Pancreas (tissue), 10 donors: ENCODE data around the gene APOH. TPM values are rescaled to one million over a fixed set of nuclear protein-coding genes. Genes with fewer than 3 reads are reported as not detected.

Source experiments
- ATAC-seq, 4 donors: fragments of 200-7000 bp; cut with Tn5 transposase; one replicate each; pipeline versions ENCODE4 v1.8.0 to v1.9.1; 2020; ENCODE audit warnings: mild to moderate bottlenecking in 4 of 4, moderate library complexity in 4 of 4
- DNase-seq, 6 donors: peaks; one replicate each; pipeline ENCODE4 v3.0.0-alpha.2; 2020
- FAIRE-seq: peaks from 2 replicates; lab custom pipeline; 2012; peaks lifted over from hg19 to GRCh38; lab: Jason Lieb, UNC
- H3K27ac ChIP-seq, 4 donors: fragments of 200-600 bp; sonication (generic); 1 replicate in 3 of 4; 2 replicates in 1 of 4; pipeline versions ENCODE4 v1.5.0 to v1.8.0; 2020
- H3K27me3 ChIP-seq, 4 donors: fragments of 200-600 bp; one replicate each; pipeline ENCODE4 v1.8.0; 2021
- H3K36me3 ChIP-seq, 3 donors: fragments of 200-600 bp; sonication (generic) in 1 of 3; one replicate each; pipeline versions ENCODE4 v1.5.0 to v1.8.0; 2020 to 2021
- H3K4me1 ChIP-seq, 3 donors: fragments of 200-600 bp; one replicate each; pipeline ENCODE4 v1.8.0; 2021
- H3K4me3 ChIP-seq, 4 donors: fragments of 200-600 bp; sonication (generic) in 2 of 4; one replicate each; pipeline versions ENCODE4 v1.5.0 to v1.8.0; 2020 to 2021
- H3K9me3 ChIP-seq, 4 donors: fragments of 200-600 bp; one replicate each; pipeline ENCODE4 v1.8.0; 2021
- WGBS, 2 donors: extraction: QIAGEN DNeasy Blood & Tissue Kit; methylation state at CpG; one replicate each; pipeline ENCODE4 v1.1.7; 2013; 5-methylcytosine and 5-hydroxymethylcytosine counted together
- intact Hi-C, 3 donors: fragments of 100-400 bp; cut with DNase I; formaldehyde crosslinking; loops; one replicate each; pipeline versions ENCODE4 v1.11.1 to v1.14.2; 2022
- polyA plus RNA-seq, 2 donors: library from polyadenylated mRNA; stranded (reverse); fragments of 200-250 nt; gene quantifications; one replicate each; pipeline ENCODE4 v1.2.3, GENCODE V29; 2013
- total RNA-seq, 6 donors: library from RNA; stranded (reverse); fragmentation: NEBNext Ultra II Directional in 4 of 6; extraction: Animal tissue kit (Norgen Biotek cat#: 25700) in 4 of 6; gene quantifications; one replicate each; pipeline versions ENCODE4 v1.2.1 to v1.2.4, GENCODE V29; 2021 to 2023
- TF ChIP-seq, protein P1 (sequence below), 4 donors: fragments of 200-600 bp; sonication (generic) in 3 of 4; IDR thresholded peaks; one replicate each; pipeline versions ENCODE4 v1.5.0 to v1.8.0; 2021; ENCODE audit warnings: antibody characterized with exemption in 4 of 4
- donor health status: healthy with polysubstance abuse.
- donor health status: DM: no; HTN: no; CAD: no; lungs with moderate emphysema.
- donor health status: DM: no; HTN: no; CAD: no.
- donor health status: control.
- donor health status: control.
- donor health status: Bipolar disorder and iron deficiency.
- donor health status: DM: yes; HTN: yes; CAD: no.
- donor health status: DM: no; HTN: no; CAD: no.
- donor health status: DM: no; HTN: no; CAD: no.
- donor health status: DM: yes; HTN: yes; CAD: no.

APOH gene
- total and polyA plus RNA-seq, 8 donors = 3.8 to 68.4 (median 8.2) TPM

DNA sequence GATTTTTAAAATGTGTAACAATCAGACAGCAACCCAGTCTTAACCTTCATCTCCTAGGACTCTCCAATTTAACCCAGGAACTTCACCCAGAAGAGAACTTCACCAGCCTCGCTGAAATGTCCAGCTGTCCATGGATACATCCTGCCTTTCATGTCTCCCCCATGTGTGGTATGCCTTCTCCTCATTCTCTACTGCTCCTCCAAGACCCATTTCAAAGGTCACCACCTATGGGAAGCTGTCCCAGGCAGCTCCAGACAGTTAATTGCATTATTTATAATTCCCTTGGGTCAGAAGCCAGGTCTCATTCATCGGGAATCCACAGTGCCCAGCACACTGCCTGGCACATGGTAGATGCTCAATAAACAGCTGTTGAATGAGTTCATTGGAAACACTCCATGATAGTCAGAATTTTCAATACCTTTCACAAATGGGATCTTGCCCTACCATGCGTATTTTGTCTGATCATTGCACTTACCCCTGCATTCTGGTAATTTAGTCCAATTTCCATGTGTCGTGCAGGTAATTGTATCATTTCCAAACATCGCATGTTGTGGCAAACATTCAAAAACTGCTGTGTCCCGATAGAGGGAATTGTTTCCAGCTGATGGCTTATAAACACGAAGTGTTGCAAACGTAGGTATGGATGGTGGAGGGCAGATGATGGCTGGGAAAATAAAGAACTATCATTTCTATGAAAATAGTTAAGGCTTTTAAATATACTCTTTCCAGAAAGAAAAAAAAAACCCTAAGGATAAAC lies 9.0 kb downstream of the APOH start:
- no peak for ATAC-seq
- 83 to 90% methylated on average over 8 of the region's 8 CpGs for WGBS, 2 donors
- intact Hi-C loops = no loop called here

DNA sequence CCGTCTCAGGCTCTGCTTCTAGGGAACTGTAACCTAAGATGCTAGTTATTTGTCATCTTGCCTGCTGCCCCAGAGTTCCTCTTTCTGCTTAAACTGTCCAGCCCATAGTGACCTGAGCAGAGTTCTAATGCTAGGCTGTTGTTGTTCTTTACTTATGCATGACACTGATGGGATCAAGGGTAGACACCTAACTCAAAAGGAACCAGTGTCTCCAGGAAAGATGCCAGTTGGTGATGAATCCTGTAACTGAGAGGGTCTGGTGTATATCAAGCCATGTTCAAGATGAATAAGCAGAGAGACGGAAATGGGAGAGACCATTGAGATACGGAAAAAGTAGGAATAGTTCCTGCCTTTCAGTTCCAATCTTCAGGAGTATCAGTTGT lies 13.7 kb downstream of the APOH start:
- intact Hi-C loops = no loop called here
- TF ChIP-seq, protein P1, sequence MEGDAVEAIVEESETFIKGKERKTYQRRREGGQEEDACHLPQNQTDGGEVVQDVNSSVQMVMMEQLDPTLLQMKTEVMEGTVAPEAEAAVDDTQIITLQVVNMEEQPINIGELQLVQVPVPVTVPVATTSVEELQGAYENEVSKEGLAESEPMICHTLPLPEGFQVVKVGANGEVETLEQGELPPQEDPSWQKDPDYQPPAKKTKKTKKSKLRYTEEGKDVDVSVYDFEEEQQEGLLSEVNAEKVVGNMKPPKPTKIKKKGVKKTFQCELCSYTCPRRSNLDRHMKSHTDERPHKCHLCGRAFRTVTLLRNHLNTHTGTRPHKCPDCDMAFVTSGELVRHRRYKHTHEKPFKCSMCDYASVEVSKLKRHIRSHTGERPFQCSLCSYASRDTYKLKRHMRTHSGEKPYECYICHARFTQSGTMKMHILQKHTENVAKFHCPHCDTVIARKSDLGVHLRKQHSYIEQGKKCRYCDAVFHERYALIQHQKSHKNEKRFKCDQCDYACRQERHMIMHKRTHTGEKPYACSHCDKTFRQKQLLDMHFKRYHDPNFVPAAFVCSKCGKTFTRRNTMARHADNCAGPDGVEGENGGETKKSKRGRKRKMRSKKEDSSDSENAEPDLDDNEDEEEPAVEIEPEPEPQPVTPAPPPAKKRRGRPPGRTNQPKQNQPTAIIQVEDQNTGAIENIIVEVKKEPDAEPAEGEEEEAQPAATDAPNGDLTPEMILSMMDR (IDR thresholded peaks at IDR 0.05) = no peak

More for the DNA sequence above, 9.0 kb downstream of the APOH start:
- no peaks in the 10 kb centered on the region for H3K36me3 ChIP-seq
- H3K27ac ChIP-seq = no peak overlapping the region
- H3K4me3 ChIP-seq = no peak overlapping the region
- no peaks in the 10 kb centered on the region for H3K9me3 ChIP-seq
- TF ChIP-seq, protein P1 (IDR thresholded peaks at IDR 0.05) = no peak
- no peaks in the 10 kb centered on the region for H3K4me1 ChIP-seq
- DNase-seq (no peak), FAIRE-seq (no peak)
- no peaks in the 10 kb centered on the region for H3K27me3 ChIP-seq

DNA sequence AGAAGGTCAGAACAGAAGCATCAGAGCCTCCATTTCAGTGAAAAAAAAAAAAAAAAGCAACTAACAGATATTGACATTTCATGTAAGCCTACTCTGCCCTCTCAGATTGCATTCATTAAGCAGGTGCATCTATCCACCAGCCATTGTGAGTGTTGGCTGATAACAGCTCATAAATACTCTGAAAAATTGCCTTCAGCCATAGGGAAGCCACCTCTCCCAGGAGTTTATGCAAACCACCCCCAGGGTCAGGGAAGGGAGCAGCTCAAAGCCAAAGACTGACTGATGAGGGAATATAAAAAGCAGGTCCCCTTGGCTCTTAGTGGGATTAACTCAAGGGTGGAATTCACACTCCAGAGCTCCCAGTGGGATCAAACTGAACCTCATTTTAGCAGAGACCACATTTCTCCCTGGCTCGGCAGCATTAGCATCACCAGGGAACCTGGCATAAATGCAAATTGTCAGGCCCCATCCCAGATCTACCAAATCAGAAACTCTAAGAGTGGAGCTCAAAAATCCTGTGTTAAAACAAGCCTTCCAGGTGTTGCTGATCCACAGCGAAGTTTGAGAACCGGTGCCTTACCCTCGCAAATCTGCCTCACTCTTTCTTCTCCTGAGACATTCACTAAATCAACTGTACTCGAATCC lies 14.2 kb downstream of the APOH start:
- Histone ChIP-seq H3K4me1 (no peaks in the 10 kb centered on the region), H3K27me3 (no peaks in the 10 kb centered on the region), H3K27ac (no peak overlapping the region), H3K36me3 (no peaks in the 10 kb centered on the region), H3K9me3 (no peaks in the 10 kb centered on the region), H3K4me3 (no peak overlapping the region)
- WGBS, 2 donors = 78 to 87% methylated on average over 5 of the region's 5 CpGs
- FAIRE-seq (no peak), DNase-seq (no peak), ATAC-seq (no peak)
- TF ChIP-seq, protein P1 (IDR thresholded peaks at IDR 0.05) = no peak
- intact Hi-C loops = no loop called here

More for the DNA sequence above, 13.7 kb downstream of the APOH start:
- H3K9me3 ChIP-seq = no peaks in the 10 kb centered on the region
- DNase-seq (no peak), FAIRE-seq (no peak), ATAC-seq (no peak)
- no peaks in the 10 kb centered on the region for H3K27me3 ChIP-seq
- H3K4me3 ChIP-seq = no peak overlapping the region
- WGBS, 2 donors = 89 to 97% methylated on average over 3 of the region's 3 CpGs
- H3K36me3 ChIP-seq = no peaks in the 10 kb centered on the region
- H3K27ac ChIP-seq = no peak overlapping the region
- no peaks in the 10 kb centered on the region for H3K4me1 ChIP-seq

DNA sequence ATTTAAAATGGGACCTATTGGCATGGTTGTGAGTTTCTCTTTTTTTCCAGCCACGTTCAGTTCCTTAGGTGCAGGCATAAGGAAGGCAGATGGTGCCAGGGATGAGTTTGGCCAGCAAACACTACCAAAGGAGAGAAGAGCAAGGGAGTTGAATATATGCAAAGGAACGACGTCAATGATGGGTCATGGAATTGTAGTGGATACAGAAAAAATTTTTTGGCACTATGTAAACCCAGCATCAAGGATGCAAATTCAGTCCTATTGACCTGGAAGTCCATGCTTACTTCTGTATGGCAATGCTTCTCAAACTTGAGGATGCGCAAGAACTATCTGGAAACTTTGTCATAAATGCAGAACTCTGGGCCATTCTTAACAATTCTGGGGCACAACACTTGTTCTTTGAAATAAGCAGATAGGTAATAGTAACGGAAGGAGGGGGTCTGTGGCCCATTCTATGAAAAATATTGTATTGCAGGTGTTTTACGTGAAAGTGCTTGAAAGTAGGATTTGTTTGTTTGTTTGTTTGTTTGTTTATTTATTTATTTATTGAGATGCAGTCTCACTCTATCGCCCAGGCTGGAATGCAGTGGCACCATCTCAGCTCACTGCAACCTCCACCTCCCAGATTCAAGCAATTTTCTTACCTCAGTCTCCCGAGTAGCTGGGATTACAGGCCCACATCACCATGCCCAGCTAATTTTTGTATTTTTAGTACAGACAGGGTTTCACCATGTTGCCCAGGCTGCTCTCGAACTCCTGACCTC lies 18.0 kb downstream of the APOH start:
- TF ChIP-seq, protein P1 (IDR thresholded peaks at IDR 0.05) = no peak
- no peak overlapping the region for H3K4me3 ChIP-seq
- H3K4me1 ChIP-seq = no peaks in the 10 kb centered on the region
- no peaks in the 10 kb centered on the region for H3K9me3 ChIP-seq
- no peaks in the 10 kb centered on the region for H3K27me3 ChIP-seq
- DNase-seq (no peak), FAIRE-seq (no peak), ATAC-seq (no peak)
- WGBS, 2 donors = 84 to 88% methylated on average over 9 of the region's 9 CpGs
- no peak overlapping the region for H3K27ac ChIP-seq
- intact Hi-C loops = no loop called here
- H3K36me3 ChIP-seq = no peaks in the 10 kb centered on the region
